ENCODE results near the gene MRPL12. TPM values are rescaled to one million over a fixed set of nuclear protein-coding genes. Genes with fewer than 3 reads are reported as not detected.
A peak's percentile ranks its signal among the peaks of the same experiment; 100 is the strongest.

The MRPL12 gene
- total RNA-seq: 157 TPM
- long read RNA-seq, transcript MRPL12-201 (5 exons, 1,028 nt): major isoform, 209 of 227 reads
- long read RNA-seq, partial matches to known transcripts: 15 of 227 reads
- long read RNA-seq, other reads (novel, unspliced or antisense): 3 of 227 reads

DNA sequence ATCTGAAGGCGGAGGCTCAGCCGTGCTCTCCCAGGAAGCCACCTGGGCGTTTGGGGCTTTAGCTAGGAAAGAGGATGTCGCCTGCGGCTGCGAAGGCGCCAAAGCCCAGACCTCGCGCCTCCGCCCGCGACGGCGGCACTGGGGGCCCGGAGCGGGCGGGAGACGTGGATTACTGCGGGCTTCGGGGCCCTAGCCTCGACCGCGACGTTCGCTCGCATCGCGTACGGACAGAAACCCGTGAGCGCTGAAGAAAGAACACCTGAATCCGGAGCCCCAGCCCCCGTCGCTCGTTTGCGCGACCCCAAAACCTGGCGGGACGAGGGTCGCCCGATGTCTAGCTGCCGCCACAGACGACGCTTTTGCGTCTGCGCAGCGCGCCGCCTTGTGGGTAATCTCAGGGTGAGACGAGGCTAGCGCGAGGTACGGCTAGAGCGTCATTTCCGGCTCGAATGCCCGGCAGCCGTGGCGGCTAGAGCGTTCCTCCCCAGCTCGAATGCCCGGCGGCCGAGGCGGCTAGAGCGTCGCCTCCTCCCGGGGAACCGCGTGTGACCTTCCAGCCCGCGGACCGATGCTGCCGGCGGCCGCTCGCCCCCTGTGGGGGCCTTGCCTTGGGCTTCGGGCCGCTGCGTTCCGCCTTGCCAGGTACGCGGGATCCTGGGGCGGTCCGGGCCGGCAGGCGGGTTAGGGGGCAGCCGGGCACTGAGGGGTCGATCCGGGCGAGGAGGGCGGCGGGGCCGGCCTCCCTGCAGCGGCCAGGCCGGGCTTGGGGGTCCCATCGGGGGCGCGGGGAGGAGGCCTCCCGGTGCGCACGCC is at the start of gene MRPL12:
Gene MRPL12 (plus strand): TSS at position 434 of the 813 bp plus-strand sequence. CDS start 135 bp downstream, at position 569.
- peak within 1 kb of the TSS; percentile 96 for H3K27ac ChIP-seq (replicated peaks)
- peaks cover 44% of the 10 kb centered on the region for H3K4me1 ChIP-seq
- no peaks in the 10 kb centered on the region for H3K9me3 ChIP-seq (replicated peaks)
- peaks cover 66% of the 10 kb centered on the region for H3K36me3 ChIP-seq
- intact Hi-C loops (cut with micrococcal nuclease): no loop called here
- no peak for TF ChIP-seq CTCF (IDR thresholded peaks at IDR 0.05; ENCODE audit: borderline replicate concordance)
- no peaks in the 10 kb centered on the region for H3K27me3 ChIP-seq (ENCODE audit: low read depth)
- peak within 1 kb of the TSS; percentile 98 for H3K4me3 ChIP-seq
- peak; percentile 94 for DNase-seq

- no peak overlapping the region for H3K27ac ChIP-seq (replicated peaks)
- no peak for TF ChIP-seq CTCF (IDR thresholded peaks at IDR 0.05; ENCODE audit: borderline replicate concordance)
- no peak overlapping the region for H3K4me3 ChIP-seq
- H3K9me3 ChIP-seq (replicated peaks): no peaks in the 10 kb centered on the region
- DNase-seq: no peak
- intact Hi-C loops (cut with micrococcal nuclease): no loop called here
- peaks cover 37% of the 10 kb centered on the region for H3K27me3 ChIP-seq (ENCODE audit: low read depth)
- no peaks in the 10 kb centered on the region for H3K36me3 ChIP-seq
- H3K4me1 ChIP-seq: peaks cover 10% of the 10 kb centered on the region
Measured at GRCh38 chr17:81655378-81656117, 47.6 kb upstream of the MRPL12 start.

DNA sequence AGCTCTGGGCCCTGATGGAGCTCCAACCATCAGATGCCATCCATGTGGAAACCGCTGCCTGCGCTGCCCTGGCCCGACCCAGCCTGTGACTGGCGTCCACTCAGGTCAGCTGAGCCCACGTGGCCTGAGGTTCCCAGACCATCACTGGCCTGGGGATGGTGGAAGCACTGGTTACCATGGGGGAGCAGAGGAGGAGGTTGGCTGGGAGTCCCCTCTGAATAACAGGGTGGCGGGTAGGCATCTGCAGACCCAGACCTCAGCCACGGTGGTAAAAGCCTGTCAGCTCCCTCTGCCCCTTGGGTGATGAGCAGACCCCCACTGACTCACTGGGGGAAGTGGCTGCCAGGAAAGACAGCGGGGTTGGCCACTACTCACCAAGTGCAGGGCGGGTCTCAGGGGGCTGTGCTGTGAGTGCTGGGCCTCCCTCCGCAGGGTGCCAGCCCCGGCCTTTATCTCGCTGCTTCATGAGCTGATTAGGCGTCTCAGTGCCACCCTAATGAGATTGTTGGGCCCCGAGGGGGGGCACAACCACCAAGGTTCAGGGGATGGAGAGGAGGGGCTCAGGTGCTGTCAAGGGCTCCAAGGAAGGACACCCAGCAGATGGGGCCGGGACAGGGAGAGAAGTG is 46.9 kb upstream of the MRPL12 start, which contains the start of gene PDE6G:
Gene PDE6G (minus strand): TSS at position 425 of the 626 bp plus-strand sequence. CDS start 3,237 bp downstream, outside the sequence.
- no peak for DNase-seq

GRCh38 chr17:81656835-81657234 is 46.3 kb upstream of the MRPL12 start:
- no peak for DNase-seq
- intact Hi-C loops (cut with micrococcal nuclease): no loop called here
- Histone ChIP-seq H3K36me3 (no peaks in the 10 kb centered on the region), H3K4me3 (no peak overlapping the region), H3K9me3 (replicated peaks) (no peaks in the 10 kb centered on the region), H3K4me1 (peaks cover 10% of the 10 kb centered on the region), H3K27ac (replicated peaks) (no peak overlapping the region), H3K27me3 (ENCODE audit: low read depth) (peaks cover 24% of the 10 kb centered on the region)
- no peak for TF ChIP-seq CTCF (IDR thresholded peaks at IDR 0.05; ENCODE audit: borderline replicate concordance)

More for the DNA sequence above, 46.9 kb upstream of the MRPL12 start, which contains the start of gene PDE6G:
- no peak for TF ChIP-seq CTCF (IDR thresholded peaks at IDR 0.05; ENCODE audit: borderline replicate concordance)
- peaks cover 10% of the 10 kb centered on the region for H3K4me1 ChIP-seq
- no peak within 1 kb of the TSS for H3K4me3 ChIP-seq
- intact Hi-C loops (cut with micrococcal nuclease): no loop called here
- H3K27ac ChIP-seq (replicated peaks): no peak within 1 kb of the TSS
- peaks cover 30% of the 10 kb centered on the region for H3K27me3 ChIP-seq (ENCODE audit: low read depth)
- no peaks in the 10 kb centered on the region for H3K36me3 ChIP-seq
- H3K9me3 ChIP-seq (replicated peaks): no peaks in the 10 kb centered on the region

- TF ChIP-seq CTCF (IDR thresholded peaks at IDR 0.05; ENCODE audit: borderline replicate concordance): no peak
- H3K9me3 ChIP-seq (replicated peaks): no peaks in the 10 kb centered on the region
- H3K4me3 ChIP-seq: no peak overlapping the region
- no peak overlapping the region for H3K27ac ChIP-seq (replicated peaks)
- no peaks in the 10 kb centered on the region for H3K36me3 ChIP-seq
- peaks cover 10% of the 10 kb centered on the region for H3K4me1 ChIP-seq
- intact Hi-C loops (cut with micrococcal nuclease): no loop called here
- no peak for DNase-seq
- peaks cover 4% of the 10 kb centered on the region for H3K27me3 ChIP-seq (ENCODE audit: low read depth)
Measured at GRCh38 chr17:81659038-81659437, 44.1 kb upstream of the MRPL12 start.
